IMR-90 (cell line): Measurements from ENCODE around the gene FIBCD1.

ENCODE experiments used
- CEBPB ChIP-seq: IDR thresholded peaks from 2 replicates; pipeline ENCODE4 v1.6.1; 2012; ENCODE audit warnings: low read depth, low read length, improper control_type of control experiment
- MAZ ChIP-seq: IDR thresholded peaks from 2 replicates; pipeline ENCODE4 v1.6.1; 2012; ENCODE audit warnings: low read depth, mild to moderate bottlenecking, low read length, improper control_type of control experiment, moderate library complexity, borderline replicate concordance
- POLR2A ChIP-seq: IDR thresholded peaks from 2 replicates; pipeline ENCODE4 v1.6.1; 2012; ENCODE audit warnings: mild to moderate bottlenecking, low read depth, low read length
- SMC3 ChIP-seq: fragments of 150-350 bp; IDR thresholded peaks from 2 replicates; pipeline ENCODE4 v1.6.1; 2016; ENCODE audit warnings: low read depth, mild to moderate bottlenecking, antibody characterized with exemption, low read length, moderate library complexity
- TF ChIP-seq, protein P1 (sequence below): conservative IDR thresholded peaks from 2 replicates; pipeline ENCODE4 v1.5.1; 2012; ENCODE audit warnings: mild to moderate bottlenecking, low read depth, low read length, improper control_type of control experiment

GRCh38 chr9:130921300-130921988 is 17.6 kb downstream of the FIBCD1 start:
- TF ChIP-seq POLR2A (no peak), CEBPB (no peak), MAZ (no peak), SMC3 (no peak)
- TF ChIP-seq, protein P1, sequence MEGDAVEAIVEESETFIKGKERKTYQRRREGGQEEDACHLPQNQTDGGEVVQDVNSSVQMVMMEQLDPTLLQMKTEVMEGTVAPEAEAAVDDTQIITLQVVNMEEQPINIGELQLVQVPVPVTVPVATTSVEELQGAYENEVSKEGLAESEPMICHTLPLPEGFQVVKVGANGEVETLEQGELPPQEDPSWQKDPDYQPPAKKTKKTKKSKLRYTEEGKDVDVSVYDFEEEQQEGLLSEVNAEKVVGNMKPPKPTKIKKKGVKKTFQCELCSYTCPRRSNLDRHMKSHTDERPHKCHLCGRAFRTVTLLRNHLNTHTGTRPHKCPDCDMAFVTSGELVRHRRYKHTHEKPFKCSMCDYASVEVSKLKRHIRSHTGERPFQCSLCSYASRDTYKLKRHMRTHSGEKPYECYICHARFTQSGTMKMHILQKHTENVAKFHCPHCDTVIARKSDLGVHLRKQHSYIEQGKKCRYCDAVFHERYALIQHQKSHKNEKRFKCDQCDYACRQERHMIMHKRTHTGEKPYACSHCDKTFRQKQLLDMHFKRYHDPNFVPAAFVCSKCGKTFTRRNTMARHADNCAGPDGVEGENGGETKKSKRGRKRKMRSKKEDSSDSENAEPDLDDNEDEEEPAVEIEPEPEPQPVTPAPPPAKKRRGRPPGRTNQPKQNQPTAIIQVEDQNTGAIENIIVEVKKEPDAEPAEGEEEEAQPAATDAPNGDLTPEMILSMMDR: no peak
